Kidney epithelial cell (primary cell): ENCODE data around the gene SCAMP3. TPM values are rescaled to one million over a fixed set of nuclear protein-coding genes. Genes with fewer than 3 reads are reported as not detected.
"Not testable (repeated sequence)": the region's sequence is repeated elsewhere in the genome, so short reads cannot be mapped to it uniquely, and the experiment has no call there.

Experiments used
- DNase-seq: peaks from one replicate; pipeline ENCODE4 v3.0.0-alpha.2; 2010; ENCODE audit warnings: low read depth
- H3K27me3 ChIP-seq: 2 replicates; pipeline ENCODE4 v1.6.0; 2011; ENCODE audit warnings: low read length; ENCODE audit not compliant: control insufficient read depth, insufficient read depth
- H3K36me3 ChIP-seq: 2 replicates; pipeline ENCODE4 v1.5.1; 2011; ENCODE audit warnings: low read length; ENCODE audit not compliant: control insufficient read depth, insufficient read depth
- H3K4me3 ChIP-seq: 2 replicates; pipeline ENCODE4 v1.5.1; 2011; ENCODE audit warnings: low read depth, mild to moderate bottlenecking, control low read depth, low read length
- total RNA-seq: library from RNA; depleted of rRNA; stranded (reverse); fragments of >200 nt; gene quantifications from 2 replicates; pipeline ENCODE4 v1.2.3, GENCODE V29; 2015
- TF ChIP-seq, protein P1 (sequence below): IDR thresholded peaks from 2 replicates; pipeline ENCODE4 v1.5.1; 2011; ENCODE audit warnings: mild to moderate bottlenecking, moderate library complexity, low read length, control low read depth, inconsistent platforms; ENCODE audit not compliant: insufficient read depth, poor library complexity, severe bottlenecking

SCAMP3 gene
- total RNA-seq, 1 donor from 2014 or later = 93.8 TPM

DNA sequence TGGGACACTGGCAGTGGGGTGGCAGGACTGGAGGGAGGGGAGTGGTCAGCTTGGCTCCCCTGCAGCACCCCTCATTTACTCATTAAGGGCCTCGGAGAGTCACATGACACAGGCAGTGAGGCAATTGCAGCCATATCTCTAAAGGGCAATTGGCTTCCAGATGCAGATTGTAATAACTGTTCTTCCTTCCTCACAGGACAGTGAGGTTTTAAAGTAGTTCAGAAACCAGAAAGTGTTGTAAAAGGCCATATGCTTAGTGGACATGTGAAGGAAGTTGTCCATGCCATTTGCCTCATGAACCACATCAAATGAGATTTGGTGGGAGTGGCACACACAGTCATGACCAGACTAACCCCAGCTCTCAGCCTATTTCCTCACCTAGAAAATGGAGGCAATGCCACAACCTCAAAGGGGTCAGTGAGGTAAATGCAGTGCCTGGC is 42.5 kb downstream of the SCAMP3 start:
- TF ChIP-seq, protein P1, sequence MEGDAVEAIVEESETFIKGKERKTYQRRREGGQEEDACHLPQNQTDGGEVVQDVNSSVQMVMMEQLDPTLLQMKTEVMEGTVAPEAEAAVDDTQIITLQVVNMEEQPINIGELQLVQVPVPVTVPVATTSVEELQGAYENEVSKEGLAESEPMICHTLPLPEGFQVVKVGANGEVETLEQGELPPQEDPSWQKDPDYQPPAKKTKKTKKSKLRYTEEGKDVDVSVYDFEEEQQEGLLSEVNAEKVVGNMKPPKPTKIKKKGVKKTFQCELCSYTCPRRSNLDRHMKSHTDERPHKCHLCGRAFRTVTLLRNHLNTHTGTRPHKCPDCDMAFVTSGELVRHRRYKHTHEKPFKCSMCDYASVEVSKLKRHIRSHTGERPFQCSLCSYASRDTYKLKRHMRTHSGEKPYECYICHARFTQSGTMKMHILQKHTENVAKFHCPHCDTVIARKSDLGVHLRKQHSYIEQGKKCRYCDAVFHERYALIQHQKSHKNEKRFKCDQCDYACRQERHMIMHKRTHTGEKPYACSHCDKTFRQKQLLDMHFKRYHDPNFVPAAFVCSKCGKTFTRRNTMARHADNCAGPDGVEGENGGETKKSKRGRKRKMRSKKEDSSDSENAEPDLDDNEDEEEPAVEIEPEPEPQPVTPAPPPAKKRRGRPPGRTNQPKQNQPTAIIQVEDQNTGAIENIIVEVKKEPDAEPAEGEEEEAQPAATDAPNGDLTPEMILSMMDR = no peak
- H3K4me3 ChIP-seq = no peak overlapping the region
- no peaks in the 10 kb centered on the region for H3K36me3 ChIP-seq
- no peak for DNase-seq
- H3K27me3 ChIP-seq = no peaks in the 10 kb centered on the region

DNA sequence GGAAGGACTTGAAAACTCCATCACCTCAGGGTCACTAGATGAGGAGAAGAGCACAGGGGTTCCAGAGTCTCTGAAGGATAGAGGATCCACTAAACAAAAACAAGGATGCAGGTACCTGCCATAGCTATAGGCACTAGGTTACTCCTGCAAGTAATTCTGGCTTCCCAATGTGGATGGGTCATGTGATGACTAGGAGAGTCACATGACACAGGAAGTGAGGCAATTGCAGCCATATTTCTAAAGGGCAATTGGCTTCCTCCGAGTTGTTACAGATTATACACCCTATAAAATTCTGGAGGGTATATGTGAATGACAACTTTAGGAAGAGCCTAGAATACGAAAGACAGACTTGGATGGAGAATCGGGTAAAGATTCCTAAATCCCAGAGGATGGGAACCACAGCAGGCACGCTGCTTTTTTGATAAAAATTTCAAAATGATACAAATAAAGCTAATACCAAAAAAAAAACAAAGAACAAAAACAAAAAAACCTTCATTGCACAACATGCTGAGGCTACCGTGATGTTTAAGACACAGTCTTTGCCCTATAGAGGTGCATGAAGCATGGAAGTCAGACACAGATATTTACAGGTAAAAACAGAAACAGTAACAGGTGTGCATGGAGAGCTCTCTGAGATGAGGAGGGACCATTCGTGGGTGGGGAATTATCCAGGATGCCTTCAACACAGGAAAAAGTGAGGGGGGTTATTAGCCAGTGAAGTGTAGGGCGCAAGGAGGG is 43.1 kb downstream of the SCAMP3 start:
- H3K4me3 ChIP-seq = no peak overlapping the region
- H3K36me3 ChIP-seq = no peaks in the 10 kb centered on the region
- TF ChIP-seq, protein P1 = no peak
- H3K27me3 ChIP-seq = no peaks in the 10 kb centered on the region
- no peak for DNase-seq

DNA sequence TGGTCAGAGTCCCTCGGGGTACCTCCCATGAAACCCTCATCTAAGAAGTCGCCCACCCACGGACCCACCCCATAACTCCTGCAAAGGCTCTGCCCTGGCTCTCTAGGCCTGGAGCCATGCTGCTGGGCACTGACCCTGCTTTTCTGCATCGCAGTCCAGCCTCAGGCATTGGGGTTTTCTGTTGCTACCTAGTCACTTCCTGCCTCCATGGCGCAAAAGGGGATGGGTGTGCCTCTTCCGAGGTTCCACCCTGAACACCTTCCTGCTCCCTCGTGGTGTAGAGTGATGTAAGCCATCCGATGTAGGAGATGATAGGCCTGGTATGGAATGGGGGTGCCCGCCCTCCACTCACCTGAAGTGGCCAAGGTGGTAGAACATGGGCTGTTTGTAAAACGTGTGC is 47.5 kb downstream of the SCAMP3 start:
- H3K4me3 ChIP-seq, H3K27me3 ChIP-seq, DNase-seq, H3K36me3 ChIP-seq: not testable (repeated sequence)

DNA sequence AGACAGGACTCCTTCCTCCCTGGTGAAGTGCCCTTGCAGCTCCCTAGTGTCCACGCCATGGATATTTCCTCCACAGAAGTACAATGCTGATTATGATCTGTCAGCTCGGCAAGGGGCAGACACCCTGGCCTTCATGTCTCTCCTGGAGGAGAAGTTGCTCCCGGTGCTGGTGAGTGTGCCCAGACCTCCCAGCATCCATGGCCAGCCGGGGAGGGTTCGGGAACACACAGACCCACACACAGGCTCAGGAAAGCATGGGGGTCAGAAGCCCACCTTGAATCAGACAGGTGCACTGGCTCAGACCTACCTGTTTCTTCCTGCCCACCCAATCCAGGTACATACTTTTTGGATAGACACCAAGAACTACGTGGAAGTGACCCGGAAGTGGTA is 50.1 kb downstream of the SCAMP3 start:
- H3K27me3 ChIP-seq, H3K36me3 ChIP-seq, DNase-seq, H3K4me3 ChIP-seq: not testable (repeated sequence)

DNA sequence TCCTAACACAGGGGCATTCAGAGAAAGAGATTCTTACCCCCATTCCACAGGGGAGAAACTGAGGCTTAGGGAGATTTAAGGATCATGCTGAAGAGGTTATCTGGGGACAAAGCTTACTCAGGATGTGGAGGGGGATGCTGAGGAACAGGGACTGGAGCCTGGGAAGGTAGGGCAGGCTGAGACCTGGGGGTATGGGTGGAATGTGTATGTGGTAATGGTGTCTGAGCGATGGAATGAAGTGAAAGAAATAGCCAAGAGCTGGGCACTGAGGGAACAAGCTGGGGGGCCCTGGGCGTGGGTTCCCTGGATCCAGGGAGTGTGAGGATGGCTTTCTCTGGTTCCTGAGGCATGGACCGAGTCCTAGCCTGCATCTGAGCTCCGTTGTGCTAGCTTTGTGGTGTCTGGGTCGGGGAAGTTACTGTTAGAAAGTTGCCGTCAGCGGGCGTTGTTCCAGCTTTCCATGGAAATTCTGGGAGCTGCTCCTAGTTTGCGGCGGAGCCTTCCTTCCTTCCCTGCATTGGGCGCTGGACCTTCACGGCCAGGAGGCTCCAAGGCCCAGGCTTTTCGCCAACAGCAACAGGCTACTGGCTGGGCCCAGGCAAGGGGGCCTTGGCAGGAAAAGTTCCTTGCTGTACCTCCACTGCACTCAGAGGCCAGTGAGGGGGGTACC is 50.6 kb downstream of the SCAMP3 start:
- not testable (repeated sequence) for H3K36me3 ChIP-seq, H3K4me3 ChIP-seq, DNase-seq, H3K27me3 ChIP-seq

DNA sequence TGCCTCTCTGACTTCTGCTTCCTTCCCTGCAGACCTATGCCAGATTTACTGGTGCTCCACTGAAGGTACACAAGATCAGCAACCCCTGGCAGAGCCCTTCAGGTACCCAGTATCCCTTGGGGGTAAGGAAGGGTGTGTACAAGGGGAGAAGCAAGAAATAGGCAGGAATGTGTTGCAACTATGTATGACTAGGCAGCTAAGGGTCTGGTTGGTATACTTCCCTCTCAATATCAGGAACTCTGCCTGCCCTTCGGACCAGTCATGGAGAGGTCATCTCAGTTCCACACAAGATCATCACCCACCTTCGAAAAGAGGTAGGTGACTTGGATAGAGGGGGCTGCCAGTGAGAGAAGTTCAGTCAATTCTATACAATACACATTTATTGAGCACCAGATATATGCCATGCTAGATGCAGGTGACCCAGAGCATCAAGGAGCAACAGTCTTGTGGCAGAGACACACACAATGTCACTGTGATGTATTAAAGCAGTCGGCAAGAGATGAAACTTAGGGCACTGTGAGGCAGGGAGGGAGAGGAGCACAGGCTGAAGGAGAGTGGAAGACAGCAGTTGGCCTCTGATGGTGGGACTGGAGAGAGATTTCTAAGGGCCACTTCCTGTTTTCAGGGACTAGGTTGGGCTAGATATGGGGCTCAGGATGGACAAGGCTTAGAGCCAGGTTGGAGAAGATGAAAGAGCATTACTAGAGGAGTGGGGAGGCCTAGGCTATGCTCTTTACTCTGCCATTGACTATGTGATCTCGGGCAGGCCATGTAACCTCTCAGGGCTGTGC is 51.7 kb downstream of the SCAMP3 start:
- no peak for DNase-seq
- Histone ChIP-seq H3K4me3 (no peak overlapping the region), H3K27me3 (no peaks in the 10 kb centered on the region), H3K36me3 (no peaks in the 10 kb centered on the region)
- TF ChIP-seq, protein P1 = no peak

DNA sequence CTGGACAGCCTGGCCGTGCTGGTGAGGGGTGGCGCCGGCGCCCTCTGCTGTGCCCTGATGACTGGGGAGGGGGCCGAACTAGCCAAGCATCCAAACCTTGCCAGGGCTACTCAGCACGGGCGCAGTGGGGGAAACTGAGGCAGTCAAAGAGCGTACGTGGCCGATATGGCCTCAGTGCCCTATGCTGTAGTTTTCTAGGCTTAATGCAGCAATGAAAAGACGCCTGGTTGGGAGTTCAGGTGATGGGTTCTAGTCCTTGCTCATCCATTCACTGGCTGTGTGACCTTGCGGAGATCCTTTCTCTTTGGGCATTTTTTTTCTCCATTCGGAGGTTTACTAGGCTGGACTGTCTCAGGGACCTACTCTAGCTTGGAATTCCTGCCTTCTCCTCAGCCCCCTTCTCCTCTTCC is 52.8 kb downstream of the SCAMP3 start:
- Histone ChIP-seq H3K36me3 (no peaks in the 10 kb centered on the region), H3K27me3 (no peaks in the 10 kb centered on the region), H3K4me3 (peak overlapping the region; percentile 75)
- DNase-seq = no peak
- TF ChIP-seq, protein P1 = no peak
